Kidney capillary endothelial cell (primary cell): ENCODE measurements around the gene TRAPPC8.
"Not testable (repeated sequence)": the region's sequence is repeated elsewhere in the genome, so short reads cannot be mapped to it uniquely, and the experiment has no call there.

Source experiments
- DNase-seq: peaks from one replicate; pipeline ENCODE4 v3.0.0-alpha.2; 2018; ENCODE audit warnings: low spot score

Gene TRAPPC8, protein sequence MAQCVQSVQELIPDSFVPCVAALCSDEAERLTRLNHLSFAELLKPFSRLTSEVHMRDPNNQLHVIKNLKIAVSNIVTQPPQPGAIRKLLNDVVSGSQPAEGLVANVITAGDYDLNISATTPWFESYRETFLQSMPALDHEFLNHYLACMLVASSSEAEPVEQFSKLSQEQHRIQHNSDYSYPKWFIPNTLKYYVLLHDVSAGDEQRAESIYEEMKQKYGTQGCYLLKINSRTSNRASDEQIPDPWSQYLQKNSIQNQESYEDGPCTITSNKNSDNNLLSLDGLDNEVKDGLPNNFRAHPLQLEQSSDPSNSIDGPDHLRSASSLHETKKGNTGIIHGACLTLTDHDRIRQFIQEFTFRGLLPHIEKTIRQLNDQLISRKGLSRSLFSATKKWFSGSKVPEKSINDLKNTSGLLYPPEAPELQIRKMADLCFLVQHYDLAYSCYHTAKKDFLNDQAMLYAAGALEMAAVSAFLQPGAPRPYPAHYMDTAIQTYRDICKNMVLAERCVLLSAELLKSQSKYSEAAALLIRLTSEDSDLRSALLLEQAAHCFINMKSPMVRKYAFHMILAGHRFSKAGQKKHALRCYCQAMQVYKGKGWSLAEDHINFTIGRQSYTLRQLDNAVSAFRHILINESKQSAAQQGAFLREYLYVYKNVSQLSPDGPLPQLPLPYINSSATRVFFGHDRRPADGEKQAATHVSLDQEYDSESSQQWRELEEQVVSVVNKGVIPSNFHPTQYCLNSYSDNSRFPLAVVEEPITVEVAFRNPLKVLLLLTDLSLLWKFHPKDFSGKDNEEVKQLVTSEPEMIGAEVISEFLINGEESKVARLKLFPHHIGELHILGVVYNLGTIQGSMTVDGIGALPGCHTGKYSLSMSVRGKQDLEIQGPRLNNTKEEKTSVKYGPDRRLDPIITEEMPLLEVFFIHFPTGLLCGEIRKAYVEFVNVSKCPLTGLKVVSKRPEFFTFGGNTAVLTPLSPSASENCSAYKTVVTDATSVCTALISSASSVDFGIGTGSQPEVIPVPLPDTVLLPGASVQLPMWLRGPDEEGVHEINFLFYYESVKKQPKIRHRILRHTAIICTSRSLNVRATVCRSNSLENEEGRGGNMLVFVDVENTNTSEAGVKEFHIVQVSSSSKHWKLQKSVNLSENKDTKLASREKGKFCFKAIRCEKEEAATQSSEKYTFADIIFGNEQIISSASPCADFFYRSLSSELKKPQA (N-terminal part only)

DNA sequence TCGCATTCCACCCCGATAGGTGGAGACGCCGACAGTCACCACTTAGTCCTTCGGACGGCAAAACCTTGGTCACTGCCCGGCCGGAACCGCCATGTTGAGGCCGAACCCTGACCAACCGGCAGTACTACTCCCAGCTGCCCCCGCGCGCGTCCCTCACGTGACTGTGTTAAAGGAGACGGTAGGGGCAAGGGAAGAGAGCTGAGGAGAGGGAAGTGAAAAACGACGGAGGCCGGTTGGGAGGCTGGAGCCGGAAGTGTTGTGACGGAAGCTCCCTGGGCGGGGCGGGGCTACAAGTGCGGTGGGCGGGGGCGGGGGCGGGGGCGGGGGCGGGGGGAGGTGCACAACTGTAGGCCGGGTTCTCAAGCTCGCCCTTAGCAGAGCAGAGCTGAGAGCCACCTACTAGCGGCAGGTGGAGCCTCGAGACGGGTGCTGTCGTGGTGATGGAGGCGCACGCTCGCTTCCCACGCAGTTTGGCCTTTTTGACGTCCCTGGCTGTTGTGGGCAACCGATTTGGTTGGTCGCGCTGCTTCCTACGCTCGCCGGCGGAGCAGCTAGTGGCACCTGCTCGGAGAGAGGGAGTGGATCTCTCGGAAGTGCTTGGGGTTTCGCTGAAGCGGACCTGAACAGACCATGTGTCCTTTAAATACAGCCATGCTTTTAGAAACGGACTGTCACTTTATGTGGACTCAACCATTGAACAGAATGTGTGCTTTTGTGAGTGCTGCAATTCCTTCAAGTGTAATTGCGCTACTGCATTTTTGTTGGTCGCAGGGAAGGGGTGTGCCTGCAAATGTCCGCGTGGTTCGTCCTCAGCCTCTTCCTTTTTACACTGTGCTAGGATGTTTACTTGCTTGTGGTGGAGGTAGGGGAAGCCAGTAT, at the start of gene TRAPPC8:
Gene TRAPPC8, minus strand, starts transcription at position 130 of the 879 bp plus-strand sequence. CDS start 364 bp downstream, outside the sequence.
- peak; percentile 97 for DNase-seq

DNA sequence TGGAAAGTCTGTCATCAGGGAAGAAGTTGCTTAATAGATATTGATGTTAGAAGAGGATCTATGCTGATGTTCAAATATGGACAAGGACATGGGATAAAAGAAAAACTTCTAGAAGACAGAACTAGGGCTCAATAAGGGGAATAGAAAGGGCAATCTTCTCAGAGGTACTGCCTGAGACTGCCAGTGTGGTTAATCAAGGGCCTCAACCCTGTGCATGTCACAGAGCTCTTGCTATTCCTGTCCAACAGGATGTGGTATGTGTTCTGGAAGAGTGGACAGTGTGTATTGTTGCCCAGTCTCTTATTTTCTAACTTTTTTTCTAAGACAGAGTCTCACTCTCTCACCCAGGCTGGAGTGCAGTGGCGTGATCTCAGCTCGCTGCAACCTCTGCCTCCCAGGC, 47.9 kb upstream of the TRAPPC8 start:
- DNase-seq: no peak

DNA sequence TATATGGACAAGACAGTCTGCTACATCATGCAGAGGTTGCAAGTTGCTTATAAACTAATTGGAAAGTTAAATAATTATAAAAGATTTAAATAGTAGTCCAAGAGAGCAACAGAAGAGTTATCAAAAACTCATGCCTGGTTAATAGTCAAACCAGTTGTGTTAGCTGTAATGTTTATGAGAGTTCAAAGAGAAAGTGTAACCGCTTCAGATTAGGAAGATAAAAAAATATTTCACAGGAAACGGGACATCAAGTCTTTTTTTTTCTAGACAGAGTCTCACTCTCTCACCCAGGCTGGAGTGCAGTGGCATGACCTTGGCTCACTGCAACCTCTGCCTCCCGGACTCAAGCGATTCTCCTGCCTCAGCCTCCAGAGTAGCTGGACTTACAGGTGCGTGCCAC, 41.0 kb upstream of the TRAPPC8 start:
- DNase-seq: no peak

DNA sequence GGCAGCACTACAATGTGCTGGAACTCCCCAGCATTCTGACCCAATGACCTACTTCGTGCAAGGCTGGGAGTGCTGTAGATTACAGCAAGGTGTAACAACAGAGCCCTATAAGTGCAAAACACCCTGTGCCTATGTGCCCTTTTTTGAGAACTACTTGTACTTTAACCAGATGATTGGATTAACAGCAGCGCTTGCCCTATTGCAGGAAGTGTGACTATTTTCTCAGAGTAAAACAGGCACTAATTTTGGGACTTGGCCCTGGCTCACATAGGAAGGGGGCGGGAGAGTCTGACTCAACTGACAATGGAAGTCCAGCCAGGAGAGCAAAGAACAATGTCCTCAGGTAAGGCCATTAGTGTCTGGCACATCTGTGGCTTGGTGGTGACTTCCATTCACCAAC, 40.1 kb upstream of the TRAPPC8 start:
- DNase-seq: no peak

DNA sequence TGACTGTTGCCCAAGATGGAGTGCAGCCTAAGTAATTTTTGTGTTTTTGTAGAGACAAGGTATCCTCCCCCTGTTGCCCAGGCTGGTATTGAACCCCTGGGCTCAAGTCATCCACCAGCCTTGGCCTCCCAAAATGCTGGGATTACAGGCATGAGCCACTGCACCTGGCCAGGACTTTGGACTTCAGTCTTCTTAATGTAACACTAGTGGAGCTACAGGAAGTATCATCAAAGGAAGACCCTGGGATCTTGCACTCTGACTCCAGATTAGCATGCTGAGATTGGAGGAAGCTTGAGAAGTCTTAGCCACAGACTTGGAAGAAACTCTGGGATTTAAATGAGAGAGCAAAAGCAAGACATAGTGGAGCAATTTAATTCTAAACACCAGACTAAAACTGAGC, 37.9 kb upstream of the TRAPPC8 start:
- DNase-seq: no peak

DNA sequence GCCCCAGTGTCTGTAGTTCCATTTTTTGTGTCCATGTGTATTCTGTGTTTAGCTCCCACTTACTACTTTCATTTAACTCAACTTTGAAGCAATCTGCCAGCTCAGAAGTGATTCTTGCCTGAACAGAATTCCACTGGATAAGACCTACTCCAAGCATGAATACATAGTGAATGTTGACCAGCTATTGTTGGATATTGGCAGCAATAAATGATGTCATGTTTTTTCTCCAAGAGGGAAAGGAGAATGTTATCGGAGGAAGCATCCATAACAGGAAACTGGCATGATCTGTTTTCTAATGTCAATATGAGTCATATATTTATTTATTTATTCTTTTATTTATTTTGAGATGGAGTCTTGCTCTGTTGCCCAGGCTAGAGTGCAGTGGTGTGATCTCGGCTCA, 36.8 kb upstream of the TRAPPC8 start:
- DNase-seq: peak; percentile 12

DNA sequence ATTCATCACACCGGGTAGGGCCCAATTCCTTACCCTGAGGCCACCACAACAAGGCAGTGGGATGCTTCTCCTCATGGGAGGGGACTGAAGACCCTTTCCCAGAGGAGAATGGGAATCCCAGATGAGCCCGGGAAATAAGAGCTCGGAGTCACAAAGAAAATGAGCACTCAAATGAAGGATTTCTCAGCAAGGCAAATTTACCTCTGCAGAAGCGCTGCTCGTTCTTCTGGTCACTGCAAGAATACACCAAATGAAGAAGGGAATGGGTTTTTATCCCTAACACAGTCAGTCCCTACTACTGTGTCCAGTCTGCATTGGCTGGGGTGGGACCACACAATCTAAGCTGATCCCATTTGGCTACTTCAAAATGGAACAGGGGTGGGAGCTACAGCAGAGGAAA, 35.7 kb upstream of the TRAPPC8 start:
- DNase-seq: no peak

DNA sequence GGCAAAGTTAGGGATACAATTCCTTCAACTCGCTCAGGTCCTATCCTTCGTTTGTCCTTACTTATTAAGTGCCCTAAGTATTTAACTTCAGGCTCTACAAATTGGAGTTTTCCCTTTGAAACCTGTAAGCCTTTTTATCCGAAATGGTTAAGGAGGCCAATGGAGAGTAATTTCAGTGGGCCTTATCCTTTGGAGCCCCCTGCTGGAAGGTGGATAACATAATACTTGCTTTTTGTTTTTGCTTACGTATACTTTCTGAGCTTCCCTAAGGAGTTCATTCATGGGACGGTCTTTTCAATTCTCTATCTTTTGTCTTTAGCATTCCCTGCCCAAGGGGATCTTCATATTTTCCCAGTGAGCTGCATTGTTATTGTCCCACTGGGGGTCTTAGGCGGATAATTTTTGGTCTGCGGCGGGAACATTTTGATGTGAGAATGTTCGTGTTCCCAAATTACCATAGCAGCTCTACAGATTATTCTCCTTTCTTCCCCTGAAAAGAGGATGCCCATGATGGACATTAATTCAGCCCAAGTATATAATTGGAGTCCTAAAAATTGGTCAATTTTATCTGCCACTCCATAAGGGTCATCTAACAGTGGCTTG, 34.4 kb upstream of the TRAPPC8 start:
- DNase-seq: peak; percentile 44

DNA sequence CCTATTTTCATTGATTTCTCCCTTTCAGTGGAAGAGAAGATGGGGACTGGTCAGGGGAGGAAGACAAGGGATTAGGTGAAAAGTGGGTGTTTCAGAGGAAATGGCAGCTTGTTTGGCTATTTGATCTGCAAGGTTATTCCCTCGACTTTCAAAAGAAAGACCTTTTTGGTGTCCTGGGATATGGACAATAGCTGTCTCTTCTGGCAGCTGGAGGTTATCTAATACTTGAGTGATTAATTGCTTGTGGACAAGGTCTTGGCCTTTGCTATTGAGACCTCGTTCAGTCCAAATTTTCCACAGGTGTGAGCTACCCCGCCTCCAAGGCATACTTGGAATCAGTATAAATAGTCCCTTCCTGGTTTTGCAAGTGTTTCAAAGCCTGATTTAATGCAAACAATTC, 33.3 kb upstream of the TRAPPC8 start:
- DNase-seq: no peak

DNA sequence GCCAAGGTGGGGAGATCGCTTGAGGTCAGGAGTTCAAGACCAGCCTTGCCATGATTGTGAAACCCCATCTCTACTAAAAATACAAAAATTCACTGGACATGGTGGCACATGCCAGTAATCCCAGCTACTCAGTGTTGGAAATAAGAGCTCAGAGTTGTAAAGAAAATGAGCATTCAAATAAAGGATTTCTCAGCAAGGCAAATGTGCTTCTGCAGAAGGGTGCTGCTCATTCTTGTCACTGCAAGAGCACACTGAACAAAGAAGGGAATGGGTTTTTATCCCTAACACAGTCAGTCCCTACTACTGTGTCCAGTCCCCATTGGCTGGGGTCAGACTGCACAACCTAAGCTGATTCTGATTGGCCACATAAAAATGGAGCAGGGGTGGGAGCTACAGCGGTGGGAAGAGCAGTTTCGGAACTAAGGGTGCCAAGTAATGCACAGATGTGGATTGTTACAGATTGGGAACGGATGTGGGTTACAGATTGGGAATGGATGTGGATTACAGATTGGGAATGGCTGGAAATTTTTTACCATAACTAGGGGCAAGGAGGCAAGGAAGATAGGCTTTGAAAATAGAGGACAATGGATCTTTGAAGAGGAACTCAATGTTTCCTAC, 31.1 kb upstream of the TRAPPC8 start:
- DNase-seq: no peak

DNA sequence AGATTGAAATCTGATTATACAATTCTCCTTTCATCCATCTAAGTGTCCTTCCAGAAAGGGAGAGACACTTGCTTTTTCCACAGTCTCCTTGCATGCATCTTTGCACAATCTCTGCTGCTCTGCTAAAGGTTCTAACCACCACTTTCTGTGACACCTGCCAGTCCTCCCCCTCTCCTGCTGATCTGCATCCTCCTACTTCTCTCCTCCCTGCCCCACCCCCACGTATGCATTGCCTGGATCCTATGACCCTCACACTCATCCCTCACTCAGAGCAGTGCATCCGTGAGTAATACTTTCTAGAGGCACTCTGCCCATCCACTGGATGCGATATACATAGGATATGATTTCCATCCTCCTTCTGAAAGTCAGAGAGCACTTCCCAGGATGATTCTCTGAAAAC, 27.7 kb upstream of the TRAPPC8 start:
- DNase-seq: no peak

DNA sequence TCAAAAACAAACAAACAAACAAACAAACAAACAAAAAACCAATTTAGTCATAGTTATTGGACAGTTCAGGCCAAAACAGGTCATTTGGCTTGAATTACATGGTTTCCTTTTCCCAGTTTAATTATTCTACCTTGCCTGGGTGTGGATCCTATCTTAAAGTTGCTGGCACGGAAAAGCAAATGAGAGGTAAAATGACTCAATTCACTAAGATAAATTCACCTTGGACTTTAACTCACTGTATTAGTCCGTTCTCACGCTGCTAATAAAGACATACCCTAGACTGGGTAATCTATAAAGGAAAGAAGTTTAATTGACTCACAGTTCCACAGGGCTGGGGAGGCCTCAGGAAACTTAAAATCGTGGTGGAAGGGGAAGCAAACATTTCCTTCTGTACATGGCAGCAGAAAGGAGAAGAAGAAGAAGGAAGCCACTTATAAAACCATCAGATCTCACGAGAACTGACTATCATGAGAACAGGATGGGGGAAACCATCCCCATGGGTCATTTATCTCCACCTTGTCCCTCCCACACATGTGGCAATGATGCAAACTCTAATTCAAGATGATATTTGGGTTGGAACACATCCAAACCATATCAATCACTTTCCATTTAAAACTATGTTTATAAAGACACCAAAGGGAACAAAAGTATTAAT, 22.5 kb upstream of the TRAPPC8 start:
- no peak for DNase-seq

DNA sequence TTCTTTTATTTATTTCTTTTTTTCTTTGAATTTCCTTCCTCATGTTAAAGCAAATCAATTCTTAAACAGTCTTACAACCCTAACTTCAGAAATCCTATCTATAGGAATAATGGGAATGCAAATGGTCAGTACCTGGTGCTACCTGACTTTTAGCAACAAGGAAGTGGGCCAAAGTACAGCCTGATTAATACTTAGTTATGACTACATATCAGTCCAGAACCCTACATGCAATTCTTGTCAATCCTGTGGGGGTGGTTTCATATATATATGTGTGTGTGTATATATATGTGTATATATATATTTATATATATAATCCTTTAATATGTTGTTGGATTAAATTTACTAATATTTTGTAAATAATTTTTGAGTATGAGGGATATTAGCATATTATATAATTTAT, 14.8 kb upstream of the TRAPPC8 start:
- DNase-seq: no peak

DNA sequence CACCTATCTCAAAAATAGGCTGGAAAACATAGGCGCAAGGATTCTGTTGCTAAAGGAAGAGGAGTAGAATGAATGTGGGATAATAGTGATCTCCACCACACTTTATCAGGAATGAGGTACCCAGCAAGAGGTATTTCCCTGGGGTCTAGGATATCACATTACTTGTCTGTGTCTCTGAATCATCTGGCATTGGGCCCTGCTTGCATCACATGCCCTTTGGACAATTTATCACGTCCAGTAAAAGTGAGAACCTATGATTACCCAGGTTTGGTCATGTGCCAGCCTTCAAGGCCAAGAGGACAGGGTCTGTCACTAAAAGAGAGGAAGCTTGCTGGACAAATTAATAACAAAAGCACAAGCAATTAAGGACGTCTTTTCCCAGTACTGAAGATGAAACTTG, 11.4 kb upstream of the TRAPPC8 start:
- DNase-seq: no peak

DNA sequence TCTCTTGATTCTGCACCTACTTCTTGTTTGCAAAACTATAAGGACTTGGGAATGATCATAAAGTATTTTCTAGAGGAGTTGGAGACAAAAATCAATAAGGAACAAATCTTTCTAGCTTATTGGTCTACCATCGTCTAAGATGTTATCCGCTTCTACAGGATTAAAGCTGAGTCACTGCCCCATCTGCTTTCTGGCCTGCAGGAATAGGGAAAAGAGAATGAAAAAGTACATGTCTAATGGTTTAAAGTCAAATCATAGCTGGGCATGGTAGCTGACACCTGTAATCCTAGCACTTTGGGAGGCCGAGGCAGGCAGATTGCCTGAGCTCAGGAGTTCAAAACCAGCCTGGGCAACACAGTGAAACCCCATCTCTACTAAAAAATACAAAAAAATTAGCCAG, 10.8 kb upstream of the TRAPPC8 start:
- DNase-seq: not testable (repeated sequence)

DNA sequence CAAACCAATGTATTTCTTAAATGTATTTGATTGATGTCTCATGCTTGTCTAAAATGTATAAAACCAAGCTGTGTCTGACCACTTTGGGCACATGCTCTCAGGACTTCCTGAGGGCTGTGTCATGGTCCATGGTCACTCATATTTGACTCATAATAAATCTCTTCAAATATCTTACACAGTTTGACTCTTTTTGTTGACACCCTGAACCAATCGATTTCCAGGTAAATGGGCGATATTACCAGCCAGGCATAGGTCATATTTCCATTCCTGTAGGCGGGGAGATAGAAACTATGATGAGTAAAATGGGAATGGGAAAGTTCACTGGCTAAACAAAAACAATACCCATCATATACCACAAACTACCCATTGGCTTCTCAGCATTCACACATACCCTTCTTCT, 9.3 kb upstream of the TRAPPC8 start:
- no peak for DNase-seq

DNA sequence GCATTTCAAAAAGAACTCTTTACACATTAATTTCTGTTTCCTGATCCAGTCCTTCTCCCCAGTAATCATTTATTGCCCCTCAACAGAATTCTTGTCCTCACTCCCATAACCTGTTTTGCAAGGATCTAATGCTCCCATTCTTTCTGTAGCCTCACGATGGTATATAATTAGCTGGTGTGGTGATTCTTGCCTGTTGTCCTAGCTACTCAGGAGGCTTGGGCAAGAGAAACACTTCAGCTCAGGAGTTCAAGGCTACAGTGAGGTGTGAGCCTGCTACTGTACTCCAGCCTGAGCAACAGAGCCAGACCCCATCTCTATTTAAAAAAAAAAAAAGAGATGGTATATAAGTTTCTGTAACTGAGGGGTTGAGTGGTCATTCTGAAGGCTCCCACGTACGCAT, 7.7 kb upstream of the TRAPPC8 start:
- DNase-seq: no peak

DNA sequence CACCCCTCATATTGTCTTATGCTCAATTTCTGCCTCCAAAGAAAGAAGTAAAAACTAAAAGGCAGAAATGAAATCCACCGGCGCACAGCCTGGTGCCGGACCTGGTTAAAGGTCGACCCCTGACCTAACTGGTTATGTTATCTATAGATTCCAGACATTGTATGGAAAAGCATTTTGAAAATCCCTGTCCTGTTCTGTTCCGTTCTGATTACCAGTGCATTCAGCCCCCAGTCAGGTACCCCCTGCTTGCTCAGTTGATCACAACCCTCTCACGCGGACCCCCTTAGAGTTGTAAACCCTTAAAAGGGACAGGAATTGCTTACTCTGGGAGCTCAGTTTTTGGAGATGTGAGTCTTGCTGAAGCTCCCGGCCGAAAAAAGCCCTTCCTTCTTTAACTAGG, 5.4 kb upstream of the TRAPPC8 start:
- DNase-seq: not testable (repeated sequence)

DNA sequence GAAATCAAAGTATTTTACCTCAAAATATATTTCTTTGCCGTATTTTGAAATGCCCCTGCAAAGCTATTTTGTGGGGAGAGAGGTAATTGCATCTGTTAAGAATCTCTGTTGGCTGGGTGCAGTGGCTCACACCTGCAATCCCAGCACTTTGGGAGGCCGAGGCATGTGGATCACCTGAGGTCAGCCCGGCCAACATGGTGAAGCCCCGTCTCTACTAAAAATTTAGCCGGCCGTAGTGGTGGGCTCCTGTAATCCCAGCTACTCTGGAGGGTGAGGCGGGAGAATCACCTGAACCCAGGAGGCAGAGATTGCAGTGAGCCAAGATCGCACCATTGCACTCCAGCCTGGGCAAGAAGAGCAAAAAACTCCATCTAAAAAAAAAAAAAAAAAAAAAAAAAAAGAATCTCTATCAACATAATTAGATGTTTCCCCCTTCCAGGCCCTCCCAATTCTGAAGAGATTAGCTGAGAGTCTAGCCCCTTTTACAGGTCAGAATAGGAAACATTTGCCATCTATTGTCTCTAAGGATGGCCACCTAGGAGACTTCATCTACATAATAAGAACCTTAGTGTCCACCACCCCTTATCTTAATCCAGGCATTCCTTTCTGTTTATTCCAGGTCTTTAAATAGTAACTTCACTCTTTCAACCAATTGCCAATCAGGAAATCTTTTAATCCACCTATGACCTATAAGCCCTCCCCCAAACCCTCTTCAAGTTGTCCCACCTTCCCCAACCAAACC, 3.5 kb upstream of the TRAPPC8 start:
- no peak for DNase-seq
